Measurements from ENCODE around the gene CPA3.

CPA3 gene

GRCh38 chr3:148857316-148857715 is 7.8 kb upstream of the CPA3 start:
- in situ Hi-C loops (cut with MboI; ENCODE audit: low sequenced_read_pairs) = no loop called here

DNA sequence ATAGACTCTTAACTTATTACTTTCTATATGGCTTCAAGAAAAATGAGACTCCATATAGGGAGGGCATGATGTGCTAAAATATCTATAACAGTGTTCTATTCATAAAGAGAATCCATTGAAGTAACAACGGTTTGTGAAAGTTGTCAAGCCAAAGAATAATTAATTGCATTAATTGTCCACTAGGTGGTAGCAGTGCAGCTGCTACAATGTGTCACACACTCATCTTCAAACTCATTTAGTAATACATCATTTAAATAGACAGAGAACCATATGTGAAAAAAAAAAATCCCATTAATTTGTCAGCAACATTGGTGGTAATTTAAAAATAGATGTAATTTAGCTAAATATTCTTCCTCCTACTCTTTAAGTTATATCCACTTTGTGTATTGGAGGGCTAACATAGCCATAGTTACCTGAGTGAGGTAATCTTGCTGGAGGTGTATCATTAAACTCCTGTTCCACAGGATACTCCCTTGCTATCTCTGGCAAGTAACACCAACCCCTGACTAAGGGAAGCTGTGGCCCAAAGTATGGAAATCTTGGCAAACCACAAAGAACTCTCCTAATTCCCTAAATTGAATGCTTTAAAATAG is 3.7 kb upstream of the CPA3 start:
- in situ Hi-C loops (cut with MboI; ENCODE audit: low sequenced_read_pairs) = no loop called here

DNA sequence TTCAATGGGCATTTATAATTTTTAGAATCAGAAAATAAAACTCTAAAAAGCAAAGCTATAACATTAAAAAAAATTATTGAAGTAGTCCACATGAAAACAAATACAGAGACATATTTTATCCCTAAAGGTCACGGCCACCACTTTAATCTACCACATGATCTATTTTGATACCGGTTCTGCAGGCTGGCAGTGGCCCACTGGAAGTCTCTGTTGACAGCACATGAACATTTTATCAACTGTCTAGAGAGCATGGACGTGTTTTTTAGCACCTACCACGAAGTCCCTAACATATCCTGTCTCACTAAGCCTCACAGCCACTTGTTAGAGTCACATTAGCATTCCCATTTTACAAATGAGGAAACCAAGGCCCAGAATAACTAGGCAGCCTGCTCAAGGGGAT is 1.8 kb upstream of the CPA3 start:
- in situ Hi-C loops (cut with MboI; ENCODE audit: low sequenced_read_pairs) = no loop called here

- in situ Hi-C loops (cut with MboI; ENCODE audit: low sequenced_read_pairs) = no loop called here
Observed at GRCh38 chr3:148863814-148864213, 1.3 kb upstream of the CPA3 start.

- in situ Hi-C loops (cut with MboI; ENCODE audit: low sequenced_read_pairs) = no loop called here
Observed at GRCh38 chr3:148866261-148866660, 1.2 kb downstream of the CPA3 start.

- in situ Hi-C loops (cut with MboI; ENCODE audit: low sequenced_read_pairs) = no loop called here
Observed at GRCh38 chr3:148873270-148873927, 8.3 kb downstream of the CPA3 start.

DNA sequence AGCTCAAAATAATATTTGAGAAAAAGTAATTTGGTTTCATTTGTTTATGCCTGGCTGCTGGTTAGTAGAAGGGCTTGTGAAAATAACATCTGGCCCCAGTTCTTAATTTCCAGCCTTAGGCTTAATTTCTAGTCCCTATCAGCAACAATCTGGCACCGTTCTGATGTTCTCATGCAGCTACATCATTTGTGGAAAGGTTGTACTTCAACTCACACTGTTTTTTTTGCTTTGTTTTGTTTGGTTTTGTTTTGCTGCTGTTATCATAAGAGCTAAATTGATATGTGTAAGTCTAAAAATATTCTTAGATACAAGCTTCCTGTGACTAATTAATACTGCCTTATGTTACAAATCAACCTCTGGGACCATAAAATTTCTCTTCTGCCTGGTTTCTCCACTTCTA is 8.9 kb downstream of the CPA3 start:
- in situ Hi-C loops (cut with MboI; ENCODE audit: low sequenced_read_pairs) = no loop called here

DNA sequence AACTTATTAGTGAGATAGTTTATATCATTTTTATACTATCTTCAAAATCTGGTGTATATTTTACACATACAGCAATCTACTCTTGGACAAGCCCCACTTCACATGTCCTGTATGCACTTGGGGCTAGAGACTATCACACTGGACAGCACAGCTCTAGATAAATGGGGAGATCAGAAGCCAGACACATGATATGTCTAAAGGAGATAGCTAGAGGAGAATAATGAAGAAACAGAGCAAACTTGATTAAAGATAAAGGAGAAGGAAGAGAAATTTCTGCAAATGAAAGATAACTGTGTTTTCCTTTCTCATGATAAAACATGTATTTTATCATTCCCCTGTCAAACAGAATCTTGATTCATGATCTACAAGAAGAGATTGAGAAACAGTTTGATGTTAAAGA is 13.0 kb downstream of the CPA3 start:
- in situ Hi-C loops (cut with MboI; ENCODE audit: low sequenced_read_pairs) = no loop called here

DNA sequence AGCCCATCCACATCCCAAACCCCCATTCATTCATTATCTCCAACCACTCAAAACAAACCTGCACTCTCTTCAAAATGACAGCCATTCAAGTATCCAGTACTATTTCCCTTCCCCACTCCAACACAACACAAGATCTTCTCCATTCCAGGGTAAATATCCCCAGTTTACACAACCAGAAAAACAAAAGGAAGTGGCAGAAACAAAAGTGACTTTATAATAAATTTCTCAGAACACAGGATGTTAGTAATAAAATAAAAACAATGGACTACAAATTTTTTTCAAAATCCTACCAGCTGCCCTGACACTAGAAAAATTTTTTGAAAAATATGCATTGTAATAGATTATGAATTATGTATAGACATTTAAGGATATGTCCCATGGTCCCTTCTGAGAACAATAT is 14.2 kb downstream of the CPA3 start:
- in situ Hi-C loops (cut with MboI; ENCODE audit: low sequenced_read_pairs) = no loop called here

DNA sequence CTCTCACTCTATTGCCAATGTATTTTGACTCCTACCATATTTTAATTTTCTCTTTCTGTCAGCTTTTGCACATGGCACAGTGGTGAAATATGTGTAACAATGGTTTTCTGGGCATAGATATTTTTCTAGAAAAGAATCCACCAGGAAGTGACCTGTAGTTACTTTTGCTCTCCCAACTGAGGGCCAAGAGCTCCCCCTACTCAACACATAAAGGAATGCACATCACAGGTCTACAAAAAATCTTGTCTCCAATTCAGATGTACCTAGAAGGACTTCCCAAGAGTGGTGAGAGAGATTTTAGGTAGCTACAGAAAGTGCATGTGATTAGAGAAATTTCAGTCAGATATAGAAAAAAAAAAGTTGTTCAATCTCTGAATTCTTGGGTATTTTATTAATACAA is 15.6 kb downstream of the CPA3 start:
- in situ Hi-C loops (cut with MboI; ENCODE audit: low sequenced_read_pairs) = no loop called here

DNA sequence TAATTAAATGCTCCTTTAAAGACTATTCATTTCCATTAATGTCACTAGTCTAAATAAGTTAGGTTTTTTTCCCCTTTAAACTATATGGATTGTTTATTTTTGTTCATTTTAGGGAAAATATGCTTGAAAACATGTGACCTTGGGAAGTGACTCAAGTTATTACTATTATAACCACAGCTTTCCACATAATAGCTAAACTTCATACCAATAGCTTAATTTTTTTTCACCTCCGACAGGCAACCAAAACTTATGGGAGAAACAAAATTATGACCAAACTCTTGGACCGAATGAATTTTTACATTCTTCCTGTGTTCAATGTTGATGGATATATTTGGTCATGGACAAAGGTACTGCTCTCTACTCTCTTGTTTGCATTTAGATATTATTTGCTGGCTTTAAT is 16.2 kb downstream of the CPA3 start:
- in situ Hi-C loops (cut with MboI; ENCODE audit: low sequenced_read_pairs) = no loop called here

DNA sequence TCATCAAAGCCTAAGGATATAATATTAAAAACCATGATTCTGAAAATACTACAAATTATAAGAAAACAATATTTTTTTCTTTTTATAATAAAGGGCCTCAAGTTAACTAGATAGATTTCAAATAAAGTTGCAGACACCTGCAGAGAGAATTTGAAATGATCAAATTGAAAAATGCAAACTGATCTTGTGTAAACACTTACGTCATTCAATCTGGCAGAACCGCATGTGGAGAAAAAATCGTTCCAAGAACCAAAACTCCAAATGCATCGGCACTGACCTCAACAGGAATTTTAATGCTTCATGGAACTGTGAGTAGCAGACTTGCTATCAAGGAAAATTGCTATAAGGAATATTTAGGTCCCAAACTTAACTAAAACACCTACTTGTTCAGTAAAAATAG is 17.2 kb downstream of the CPA3 start:
- in situ Hi-C loops (cut with MboI; ENCODE audit: low sequenced_read_pairs) = no loop called here

- in situ Hi-C loops (cut with MboI; ENCODE audit: low sequenced_read_pairs) = no loop called here
Observed at GRCh38 chr3:148883163-148883562, 18.1 kb downstream of the CPA3 start.

GRCh38 chr3:148884261-148884660 is 19.2 kb downstream of the CPA3 start:
- in situ Hi-C loops (cut with MboI; ENCODE audit: low sequenced_read_pairs) = no loop called here

DNA sequence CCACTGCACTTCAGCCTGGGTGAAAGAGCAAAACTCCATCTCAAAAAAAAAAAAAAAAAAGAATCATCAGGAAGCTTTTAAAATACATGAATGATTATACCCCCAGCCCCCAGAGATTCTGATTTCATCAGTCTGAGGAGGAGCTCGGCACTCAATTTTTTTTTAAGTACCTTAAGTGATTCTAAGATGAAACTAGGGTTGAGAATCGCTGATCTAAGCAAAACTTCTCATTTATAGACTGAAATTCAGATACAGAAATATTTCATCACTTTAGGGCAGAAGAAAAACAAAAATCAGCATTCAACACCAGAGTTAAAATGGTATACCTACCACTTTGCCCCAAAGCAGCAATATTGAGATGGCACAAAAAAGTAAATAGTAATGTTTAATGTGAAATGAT is 24.7 kb downstream of the CPA3 start:
- in situ Hi-C loops (cut with MboI; ENCODE audit: low sequenced_read_pairs) = no loop called here

- in situ Hi-C loops (cut with MboI; ENCODE audit: low sequenced_read_pairs) = no loop called here
Observed at GRCh38 chr3:148896062-148896461, 31.0 kb downstream of the CPA3 start.

DNA sequence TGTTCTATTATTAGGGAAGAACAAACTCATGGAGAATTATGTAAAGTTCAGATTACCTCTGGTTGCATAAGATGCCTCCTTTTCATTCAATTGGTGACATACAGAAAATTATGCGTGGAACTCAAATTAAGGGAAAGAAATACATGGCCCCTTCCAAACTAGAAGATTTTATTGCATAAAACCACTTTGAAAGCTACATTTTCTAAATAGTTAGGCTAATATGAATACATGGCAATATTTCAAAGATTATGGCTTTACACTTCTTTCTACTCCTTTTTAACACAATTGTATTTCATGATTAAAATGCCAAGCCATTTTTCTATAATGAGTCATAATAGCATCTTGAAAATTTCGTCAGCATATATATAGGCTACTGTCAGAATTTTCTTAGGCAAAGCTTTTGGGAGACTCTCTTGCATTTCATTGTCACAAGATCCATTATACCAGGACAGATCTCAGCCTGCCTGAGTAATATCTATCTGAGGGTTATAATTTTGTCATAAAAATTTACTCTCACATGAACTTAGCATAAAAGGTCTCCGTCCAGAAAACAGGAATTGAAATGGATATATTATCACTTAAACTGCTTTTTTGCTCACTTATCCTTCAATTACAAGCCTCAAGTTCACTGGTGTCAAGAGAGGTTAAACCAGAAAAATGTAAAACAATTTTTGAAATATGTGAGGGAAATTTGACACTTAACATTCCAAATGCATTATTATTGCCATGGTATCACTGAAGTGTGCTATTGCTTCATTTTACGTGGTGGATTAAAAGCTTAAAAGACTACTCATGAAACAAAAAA is 37.1 kb downstream of the CPA3 start:
- in situ Hi-C loops (cut with MboI; ENCODE audit: low sequenced_read_pairs) = no loop called here

DNA sequence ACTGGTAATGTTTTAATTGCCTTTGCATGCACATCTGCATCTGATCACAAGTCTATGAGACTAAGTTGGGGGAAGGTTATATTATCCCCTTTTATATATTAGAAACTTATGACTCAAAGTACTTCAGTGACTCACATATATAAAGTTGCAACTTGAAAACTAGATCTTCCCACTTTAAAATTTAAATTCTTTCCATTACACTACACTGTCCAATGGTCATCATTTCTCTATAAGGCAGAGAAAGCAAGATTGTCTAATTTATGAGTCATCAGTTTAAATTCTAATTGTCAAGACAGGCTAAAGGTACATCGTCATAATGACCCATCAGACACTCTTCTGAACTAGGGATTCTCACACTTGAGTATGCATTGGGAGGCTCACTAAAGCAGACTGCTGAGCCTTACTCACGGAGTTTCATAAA is 37.9 kb downstream of the CPA3 start:
- in situ Hi-C loops (cut with MboI; ENCODE audit: low sequenced_read_pairs) = no loop called here

- in situ Hi-C loops (cut with MboI; ENCODE audit: low sequenced_read_pairs) = no loop called here
Observed at GRCh38 chr3:148903941-148904340, 38.8 kb downstream of the CPA3 start.

- in situ Hi-C loops (cut with MboI; ENCODE audit: low sequenced_read_pairs) = no loop called here
Observed at GRCh38 chr3:148906667-148907066, 41.6 kb downstream of the CPA3 start.

GRCh38 chr3:148911173-148911572 is 46.1 kb downstream of the CPA3 start:
- in situ Hi-C loops (cut with MboI; ENCODE audit: low sequenced_read_pairs) = no loop called here

GRCh38 chr3:148911592-148911991 is 46.5 kb downstream of the CPA3 start:
- in situ Hi-C loops (cut with MboI; ENCODE audit: low sequenced_read_pairs) = no loop called here
